ENCODE data around the gene OR1L1.

Gene OR1L1

GRCh38 chr9:122661416-122661815 lies at the start of gene OR1L1:
TSS of gene OR1L1 (plus strand) at chr9:122661716. CDS start at chr9:122661716, 0 bp downstream.
- H3K36me3 ChIP-seq (ENCODE audit: insufficient read depth, low read length): no peaks in the 10 kb centered on the region
- H3K9me3 ChIP-seq (ENCODE audit: low read length): no peaks in the 10 kb centered on the region
- no peak within 1 kb of the TSS for H3K9ac ChIP-seq (ENCODE audit: low read length)
- no peak within 1 kb of the TSS for H3K4me3 ChIP-seq (ENCODE audit: low read depth in 1 of 2, low read length in 2 of 2)
- no peaks in the 10 kb centered on the region for H3K4me1 ChIP-seq (ENCODE audit: insufficient read depth, low read length)
- no peaks in the 10 kb centered on the region for H3K27me3 ChIP-seq (ENCODE audit: control insufficient read depth in 1 of 2, insufficient read depth in 2 of 2, low read length in 2 of 2)
- H3K27ac ChIP-seq (ENCODE audit: low read depth, low read length): no peak within 1 kb of the TSS

- Histone ChIP-seq H3K4me3 (ENCODE audit: low read depth in 1 of 2, low read length in 2 of 2) (no peak within 1 kb of the TSS), H3K27me3 (ENCODE audit: control insufficient read depth in 1 of 2, insufficient read depth in 2 of 2, low read length in 2 of 2) (no peaks in the 10 kb centered on the region), H3K27ac (ENCODE audit: low read depth, low read length) (no peak within 1 kb of the TSS), H3K4me1 (ENCODE audit: insufficient read depth, low read length) (no peaks in the 10 kb centered on the region), H3K9me3 (ENCODE audit: low read length) (no peaks in the 10 kb centered on the region), H3K9ac (ENCODE audit: low read length) (no peak within 1 kb of the TSS), H3K36me3 (ENCODE audit: insufficient read depth, low read length) (no peaks in the 10 kb centered on the region)
Measured at GRCh38 chr9:122614362-122614761, 47.2 kb upstream of the OR1L1 start, which contains the start of gene OR1Q1. TSS of gene OR1Q1 (plus strand) at chr9:122614738. CDS start at chr9:122614738, 0 bp downstream.

- Histone ChIP-seq H3K36me3 (ENCODE audit: insufficient read depth, low read length) (no peaks in the 10 kb centered on the region), H3K4me3 (ENCODE audit: low read depth in 1 of 2, low read length in 2 of 2) (no peak overlapping the region), H3K9me3 (ENCODE audit: low read length) (no peaks in the 10 kb centered on the region), H3K27ac (ENCODE audit: low read depth, low read length) (no peak overlapping the region), H3K27me3 (ENCODE audit: control insufficient read depth in 1 of 2, insufficient read depth in 2 of 2, low read length in 2 of 2) (no peaks in the 10 kb centered on the region), H3K9ac (ENCODE audit: low read length) (no peak overlapping the region), H3K4me1 (ENCODE audit: insufficient read depth, low read length) (no peaks in the 10 kb centered on the region)
Measured at GRCh38 chr9:122619996-122620395, 41.5 kb upstream of the OR1L1 start.

GRCh38 chr9:122642226-122642625 lies 19.3 kb upstream of the OR1L1 start:
- no peak overlapping the region for H3K4me3 ChIP-seq (ENCODE audit: low read depth in 1 of 2, low read length in 2 of 2)
- no peak overlapping the region for H3K9ac ChIP-seq (ENCODE audit: low read length)

GRCh38 chr9:122656378-122656777 lies 5.1 kb upstream of the OR1L1 start:
- H3K27me3 ChIP-seq (ENCODE audit: control insufficient read depth in 1 of 2, insufficient read depth in 2 of 2, low read length in 2 of 2): no peaks in the 10 kb centered on the region
- H3K27ac ChIP-seq (ENCODE audit: low read depth, low read length): no peak overlapping the region
- H3K9me3 ChIP-seq (ENCODE audit: low read length): no peaks in the 10 kb centered on the region
- no peaks in the 10 kb centered on the region for H3K36me3 ChIP-seq (ENCODE audit: insufficient read depth, low read length)
- H3K4me3 ChIP-seq (ENCODE audit: low read depth in 1 of 2, low read length in 2 of 2): no peak overlapping the region
- H3K4me1 ChIP-seq (ENCODE audit: insufficient read depth, low read length): no peaks in the 10 kb centered on the region
- H3K9ac ChIP-seq (ENCODE audit: low read length): no peak overlapping the region

More at GRCh38 chr9:122642226-122642625, 19.3 kb upstream of the OR1L1 start:
- Histone ChIP-seq H3K36me3 (ENCODE audit: insufficient read depth, low read length) (no peaks in the 10 kb centered on the region), H3K4me1 (ENCODE audit: insufficient read depth, low read length) (no peaks in the 10 kb centered on the region), H3K27me3 (ENCODE audit: control insufficient read depth in 1 of 2, insufficient read depth in 2 of 2, low read length in 2 of 2) (no peaks in the 10 kb centered on the region), H3K9me3 (ENCODE audit: low read length) (no peaks in the 10 kb centered on the region), H3K27ac (ENCODE audit: low read depth, low read length) (no peak overlapping the region)

- Histone ChIP-seq H3K27ac (ENCODE audit: low read depth, low read length) (no peak within 1 kb of the TSS), H3K9me3 (ENCODE audit: low read length) (no peaks in the 10 kb centered on the region), H3K4me1 (ENCODE audit: insufficient read depth, low read length) (no peaks in the 10 kb centered on the region), H3K4me3 (ENCODE audit: low read depth in 1 of 2, low read length in 2 of 2) (no peak within 1 kb of the TSS), H3K27me3 (ENCODE audit: control insufficient read depth in 1 of 2, insufficient read depth in 2 of 2, low read length in 2 of 2) (no peaks in the 10 kb centered on the region), H3K36me3 (ENCODE audit: insufficient read depth, low read length) (no peaks in the 10 kb centered on the region), H3K9ac (ENCODE audit: low read length) (no peak within 1 kb of the TSS)
Measured at GRCh38 chr9:122657527-122657926, 4.0 kb upstream of the OR1L1 start, which contains the start of gene OR1B1. TSS of gene OR1B1 (minus strand) at chr9:122657627.

DNA sequence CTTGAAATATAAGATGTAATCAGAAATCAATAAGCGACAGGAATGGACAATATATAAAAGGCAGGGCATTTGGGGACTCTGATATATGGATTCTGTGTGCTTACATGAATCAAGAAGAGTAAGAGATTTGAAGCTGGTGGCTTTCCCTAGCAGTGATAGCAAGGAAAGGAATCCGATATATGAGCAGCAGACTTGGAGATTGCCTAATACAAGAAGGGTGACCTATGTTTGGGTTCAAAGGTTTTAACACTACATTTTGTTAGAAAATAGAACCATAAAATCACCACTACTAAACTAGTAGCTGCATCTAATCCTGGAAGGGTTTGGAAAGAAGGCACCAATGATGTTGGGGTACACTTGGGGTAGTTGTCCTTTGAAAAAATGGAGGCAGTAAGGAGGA lies 11.0 kb downstream of the OR1L1 start:
- Histone ChIP-seq H3K4me1 (ENCODE audit: insufficient read depth, low read length) (no peaks in the 10 kb centered on the region), H3K27me3 (ENCODE audit: control insufficient read depth in 1 of 2, insufficient read depth in 2 of 2, low read length in 2 of 2) (no peaks in the 10 kb centered on the region), H3K9me3 (ENCODE audit: low read length) (peaks cover 4% of the 10 kb centered on the region), H3K36me3 (ENCODE audit: insufficient read depth, low read length) (no peaks in the 10 kb centered on the region), H3K4me3 (ENCODE audit: low read depth in 1 of 2, low read length in 2 of 2) (no peak overlapping the region), H3K27ac (ENCODE audit: low read depth, low read length) (no peak overlapping the region), H3K9ac (ENCODE audit: low read length) (no peak overlapping the region)

DNA sequence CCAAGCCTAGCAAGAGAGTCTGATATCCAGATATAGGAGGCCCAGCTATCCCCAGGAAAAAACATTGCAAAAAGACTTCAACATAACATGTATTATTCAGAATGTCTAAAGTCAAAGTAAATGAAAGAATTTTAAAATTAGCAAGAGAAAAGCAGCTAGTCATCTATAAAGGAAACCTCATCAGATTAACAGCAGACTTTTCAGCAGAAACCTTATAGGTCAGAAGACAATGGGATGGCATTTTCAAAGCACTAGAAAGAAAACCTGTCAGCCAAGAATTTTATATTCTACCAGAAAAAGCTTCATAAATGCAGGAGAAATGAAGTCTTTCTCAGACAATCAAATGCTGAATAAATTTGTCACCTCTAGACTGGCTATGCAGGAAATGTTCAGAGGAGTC lies 23.3 kb downstream of the OR1L1 start:
- Histone ChIP-seq H3K4me3 (ENCODE audit: low read depth in 1 of 2, low read length in 2 of 2) (no peak overlapping the region), H3K27ac (ENCODE audit: low read depth, low read length) (no peak overlapping the region), H3K36me3 (ENCODE audit: insufficient read depth, low read length) (no peaks in the 10 kb centered on the region), H3K4me1 (ENCODE audit: insufficient read depth, low read length) (no peaks in the 10 kb centered on the region), H3K9ac (ENCODE audit: low read length) (no peak overlapping the region), H3K9me3 (ENCODE audit: low read length) (no peaks in the 10 kb centered on the region), H3K27me3 (ENCODE audit: control insufficient read depth in 1 of 2, insufficient read depth in 2 of 2, low read length in 2 of 2) (no peaks in the 10 kb centered on the region)

- H3K4me3 ChIP-seq (ENCODE audit: low read depth in 1 of 2, low read length in 2 of 2): no peak overlapping the region
- no peaks in the 10 kb centered on the region for H3K4me1 ChIP-seq (ENCODE audit: insufficient read depth, low read length)
- no peak overlapping the region for H3K27ac ChIP-seq (ENCODE audit: low read depth, low read length)
- no peak overlapping the region for H3K9ac ChIP-seq (ENCODE audit: low read length)
- H3K9me3 ChIP-seq (ENCODE audit: low read length): peaks cover 13% of the 10 kb centered on the region
- H3K27me3 ChIP-seq (ENCODE audit: control insufficient read depth in 1 of 2, insufficient read depth in 2 of 2, low read length in 2 of 2): no peaks in the 10 kb centered on the region
- no peaks in the 10 kb centered on the region for H3K36me3 ChIP-seq (ENCODE audit: insufficient read depth, low read length)
Measured at GRCh38 chr9:122695696-122696095, 34.2 kb downstream of the OR1L1 start.
